SU-DHL-6 (cell line): ENCODE measurements around the gene TOLLIP.

Source experiments
- H2AFZ ChIP-seq: fragments of 200-600 bp; sonication (generic); 2 replicates; pipeline ENCODE4 v1.6.1; 2014; ENCODE audit warnings: low read depth, mild to moderate bottlenecking, moderate library complexity, mixed read lengths, antibody characterized with exemption, low read length; ENCODE audit not compliant: severe bottlenecking
- H3F3A ChIP-seq: fragments of 200-600 bp; shearing (Covaris generic); 2 replicates; pipeline ENCODE4 v1.6.0; 2016; ENCODE audit warnings: antibody characterized with exemption, mild to moderate bottlenecking; ENCODE audit not compliant: insufficient read depth
- H3K27ac ChIP-seq: fragments of 200-600 bp; sonication (generic); 2 replicates; pipeline ENCODE4 v1.5.1; 2016; ENCODE audit warnings: low read depth, mild to moderate bottlenecking, low read length, moderate library complexity, mixed read lengths
- H3K27me3 ChIP-seq: fragments of 200-600 bp; sonication (generic), shearing (Covaris generic); 2 replicates; pipeline ENCODE4 v1.6.0; 2014; ENCODE audit warnings: mild to moderate bottlenecking, low read length
- H3K36me3 ChIP-seq: fragments of 200-600 bp; sonication (generic); 2 replicates; pipeline ENCODE4 v1.6.1; 2014; ENCODE audit warnings: mild to moderate bottlenecking, low read length, mixed read lengths
- H3K4me2 ChIP-seq: fragments of 300-600, 200-600 bp; shearing (Covaris generic), sonication (generic); 2 replicates; pipeline ENCODE4 v1.6.0; 2014; ENCODE audit warnings: low read length, low read depth, mild to moderate bottlenecking; ENCODE audit not compliant: poor library complexity, severe bottlenecking
- H3K4me3 ChIP-seq: fragments of 200-600 bp; sonication (generic); 2 replicates; pipeline ENCODE4 v1.5.1; 2014; ENCODE audit warnings: antibody characterized with exemption, low read length, mild to moderate bottlenecking, mixed read lengths; ENCODE audit not compliant: insufficient read depth, poor library complexity, severe bottlenecking
- H3K79me2 ChIP-seq: fragments of 200-600 bp; sonication (generic); 2 replicates; pipeline ENCODE4 v1.6.1; 2014; ENCODE audit warnings: mild to moderate bottlenecking, low read length, moderate library complexity; ENCODE audit not compliant: insufficient read depth
- H3K9ac ChIP-seq: fragments of 200-600 bp; sonication (generic); 2 replicates; pipeline ENCODE4 v1.7.0; 2014; ENCODE audit warnings: mild to moderate bottlenecking, low read length
- H3K9me2 ChIP-seq: fragments of 200-600 bp; sonication (generic); replicated peaks from 2 replicates; pipeline ENCODE4 v1.6.1; 2014; ENCODE audit warnings: low read length; ENCODE audit not compliant: insufficient read depth
- H3K9me3 ChIP-seq: fragments of 200-600 bp; sonication (generic); 2 replicates; pipeline ENCODE4 v1.6.1; 2014; ENCODE audit warnings: low read length, mixed read lengths; ENCODE audit not compliant: insufficient read depth
- H4K20me1 ChIP-seq: fragments of 200-600 bp; sonication (generic); 2 replicates; pipeline ENCODE4 v1.6.1; 2014; ENCODE audit warnings: low read depth, mild to moderate bottlenecking, antibody characterized with exemption, low read length, moderate library complexity, mixed read lengths
- EZH2phosphoT487 ChIP-seq: fragments of 200-600 bp; sonication (generic), shearing (Covaris generic); conservative IDR thresholded peaks from 2 replicates; pipeline ENCODE4 v1.6.1; 2018; ENCODE audit warnings: mild to moderate bottlenecking, antibody characterized with exemption, low read length, moderate library complexity, mixed read lengths
- TF ChIP-seq, protein P1 (sequence below): fragments of 200-600 bp; sonication (generic); IDR thresholded peaks from one replicate; pipeline ENCODE4 v1.5.1; 2017; ENCODE audit warnings: antibody characterized with exemption, mild to moderate bottlenecking, low read length, moderate library complexity; ENCODE audit not compliant: insufficient read depth, poor library complexity, severe bottlenecking

The TOLLIP gene

DNA sequence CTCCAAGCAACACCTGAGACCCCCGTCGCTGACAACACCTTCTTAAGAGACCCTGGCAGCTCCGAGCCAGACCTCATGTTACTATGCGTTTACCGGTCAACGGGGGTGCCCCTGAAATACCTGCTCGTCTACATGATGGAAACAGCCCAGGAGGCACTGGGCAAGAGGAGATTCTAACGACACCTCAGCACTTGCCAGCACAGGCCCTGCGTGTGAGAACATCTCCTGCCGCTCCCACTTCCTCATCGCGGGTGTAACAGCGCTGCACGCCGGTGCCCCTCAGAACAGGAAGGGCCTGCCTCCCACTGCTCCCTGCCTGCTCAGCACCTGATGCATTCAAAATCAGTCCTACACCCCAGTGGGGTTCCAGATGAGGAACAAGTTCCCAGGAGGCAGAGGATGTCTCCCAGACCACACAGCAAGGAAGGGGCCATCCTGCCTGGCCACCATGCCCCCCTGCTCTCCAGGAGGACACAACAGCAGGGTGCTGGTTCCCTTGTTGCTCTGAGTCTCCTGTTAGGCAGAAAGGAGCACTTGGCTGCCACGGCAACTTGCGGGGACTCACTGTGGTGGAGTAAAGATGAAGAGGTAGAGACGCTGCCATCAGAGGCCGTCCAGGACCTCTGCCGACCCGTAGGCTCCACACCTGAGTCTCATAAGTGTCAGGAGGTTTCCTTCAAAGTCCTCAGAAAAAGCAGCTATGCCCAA, 2.1 kb downstream of the TOLLIP start:
- no peak overlapping the region for H2AFZ ChIP-seq
- no peak overlapping the region for H3K27ac ChIP-seq
- no peaks in the 10 kb centered on the region for H3K9me2 ChIP-seq
- no peak overlapping the region for H3K9ac ChIP-seq
- H3K4me3 ChIP-seq = no peak overlapping the region
- H3K9me3 ChIP-seq = peaks cover 10% of the 10 kb centered on the region; the same call in 1 of the 2 replicates
- H4K20me1 ChIP-seq = no peaks in the 10 kb centered on the region
- no peak overlapping the region for H3K4me2 ChIP-seq
- H3K27me3 ChIP-seq = no peaks in the 10 kb centered on the region
- peaks cover 51% of the 10 kb centered on the region for H3K79me2 ChIP-seq
- no peak for TF ChIP-seq EZH2phosphoT487
- TF ChIP-seq, protein P1, sequence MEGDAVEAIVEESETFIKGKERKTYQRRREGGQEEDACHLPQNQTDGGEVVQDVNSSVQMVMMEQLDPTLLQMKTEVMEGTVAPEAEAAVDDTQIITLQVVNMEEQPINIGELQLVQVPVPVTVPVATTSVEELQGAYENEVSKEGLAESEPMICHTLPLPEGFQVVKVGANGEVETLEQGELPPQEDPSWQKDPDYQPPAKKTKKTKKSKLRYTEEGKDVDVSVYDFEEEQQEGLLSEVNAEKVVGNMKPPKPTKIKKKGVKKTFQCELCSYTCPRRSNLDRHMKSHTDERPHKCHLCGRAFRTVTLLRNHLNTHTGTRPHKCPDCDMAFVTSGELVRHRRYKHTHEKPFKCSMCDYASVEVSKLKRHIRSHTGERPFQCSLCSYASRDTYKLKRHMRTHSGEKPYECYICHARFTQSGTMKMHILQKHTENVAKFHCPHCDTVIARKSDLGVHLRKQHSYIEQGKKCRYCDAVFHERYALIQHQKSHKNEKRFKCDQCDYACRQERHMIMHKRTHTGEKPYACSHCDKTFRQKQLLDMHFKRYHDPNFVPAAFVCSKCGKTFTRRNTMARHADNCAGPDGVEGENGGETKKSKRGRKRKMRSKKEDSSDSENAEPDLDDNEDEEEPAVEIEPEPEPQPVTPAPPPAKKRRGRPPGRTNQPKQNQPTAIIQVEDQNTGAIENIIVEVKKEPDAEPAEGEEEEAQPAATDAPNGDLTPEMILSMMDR = no peak
- no peaks in the 10 kb centered on the region; the same call in 1 of the 2 replicates for H3K36me3 ChIP-seq
- peaks cover 23% of the 10 kb centered on the region for H3F3A ChIP-seq

DNA sequence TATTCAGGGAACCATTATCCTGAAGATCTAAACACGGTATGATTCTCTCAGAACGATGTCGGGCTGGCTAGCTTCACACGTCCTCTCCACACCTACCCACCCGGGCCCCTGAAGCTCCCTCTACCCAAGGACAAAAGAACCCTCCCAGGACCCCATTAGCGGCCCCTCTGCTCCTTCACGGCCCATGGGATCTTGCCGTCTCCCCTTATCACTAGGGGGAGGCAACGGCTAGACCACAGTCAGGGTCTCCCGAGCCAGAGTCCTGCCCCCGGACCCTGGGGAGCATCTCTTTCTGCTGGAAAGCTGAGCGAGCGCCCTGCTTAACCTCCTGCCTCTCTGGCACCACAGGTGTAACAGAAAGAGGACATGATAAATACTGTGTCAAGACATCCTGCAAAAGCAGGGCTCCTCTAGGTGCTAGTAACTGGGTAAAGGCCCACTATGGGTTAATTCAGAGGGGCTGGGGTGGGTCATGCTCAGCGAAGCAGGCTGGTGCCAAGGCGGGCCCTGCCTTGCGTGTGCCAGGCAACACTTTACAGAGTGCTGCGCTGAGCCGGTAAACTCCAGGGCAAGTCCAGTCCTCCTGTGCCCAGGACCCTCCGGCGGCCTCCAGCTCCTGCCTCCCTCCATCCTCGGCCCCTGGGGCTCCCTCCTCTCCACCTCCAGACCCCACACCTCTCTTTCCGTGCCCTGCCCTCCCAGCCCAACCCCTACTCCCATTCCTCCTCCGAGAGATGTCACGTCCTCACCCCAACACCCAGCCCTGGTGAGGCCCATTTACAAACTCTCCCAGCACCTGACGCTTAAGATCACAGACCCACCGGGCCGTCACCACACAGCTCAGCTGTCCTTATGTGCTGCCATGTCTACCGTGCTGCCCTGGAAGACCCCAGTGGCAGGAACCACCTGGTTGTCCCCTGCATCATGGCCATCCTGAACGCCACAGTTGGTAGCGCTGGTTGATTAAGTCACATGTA, 3.0 kb downstream of the TOLLIP start:
- Histone ChIP-seq H4K20me1 (no peaks in the 10 kb centered on the region), H3F3A (peaks cover 15% of the 10 kb centered on the region), H3K27me3 (no peaks in the 10 kb centered on the region), H3K4me3 (no peak overlapping the region), H3K36me3 (no peaks in the 10 kb centered on the region; the same call in 1 of the 2 replicates), H3K27ac (no peak overlapping the region), H3K9me3 (peaks cover 2% of the 10 kb centered on the region; the same call in 1 of the 2 replicates), H3K9me2 (no peaks in the 10 kb centered on the region), H3K79me2 (peaks cover 59% of the 10 kb centered on the region), H3K9ac (no peak overlapping the region), H3K4me2 (no peak overlapping the region), H2AFZ (no peak overlapping the region)
- TF ChIP-seq EZH2phosphoT487 = no peak
- TF ChIP-seq, protein P1 = no peak

DNA sequence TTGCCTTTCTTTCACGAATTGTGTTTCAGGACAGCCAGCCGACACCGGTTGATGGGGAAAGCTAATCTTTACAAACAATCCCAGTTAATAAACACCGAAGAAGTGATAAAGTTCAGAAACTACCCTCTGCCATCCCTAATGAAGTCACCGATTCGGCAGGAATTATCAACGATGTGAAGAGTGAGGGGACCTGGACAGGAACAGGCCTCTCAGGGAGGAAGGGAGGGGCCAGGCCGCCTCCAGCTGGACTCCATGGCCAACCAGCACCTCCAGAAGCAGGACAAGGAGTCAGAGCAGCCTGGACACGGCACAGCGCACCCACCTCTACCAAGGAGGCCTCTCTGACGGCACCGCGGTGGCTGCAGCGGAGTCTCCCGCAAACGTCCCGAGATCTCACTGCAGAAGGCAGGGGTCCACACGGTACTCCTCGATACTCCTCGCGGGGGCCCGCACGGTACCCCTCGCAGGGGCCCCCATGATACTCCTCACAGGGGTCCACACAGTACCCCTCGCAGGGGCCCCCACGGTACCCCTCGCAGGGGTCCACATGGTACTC, 3.9 kb downstream of the TOLLIP start:
- Histone ChIP-seq H3K9ac (no peak overlapping the region), H3K27ac (no peak overlapping the region), H3K79me2 (peaks cover 66% of the 10 kb centered on the region)

More for the DNA sequence above, 3.9 kb downstream of the TOLLIP start:
- no peak overlapping the region for H2AFZ ChIP-seq
- TF ChIP-seq, protein P1 = no peak
- no peak for TF ChIP-seq EZH2phosphoT487
- no peak overlapping the region for H3K4me2 ChIP-seq
- no peaks in the 10 kb centered on the region for H3K9me2 ChIP-seq
- H3K36me3 ChIP-seq = no peaks in the 10 kb centered on the region
- no peaks in the 10 kb centered on the region for H3K9me3 ChIP-seq
- H3K27me3 ChIP-seq = no peaks in the 10 kb centered on the region
- no peaks in the 10 kb centered on the region; the same call in 1 of the 2 replicates for H4K20me1 ChIP-seq
- H3F3A ChIP-seq = peaks cover 6% of the 10 kb centered on the region
- H3K4me3 ChIP-seq = no peak overlapping the region
